Astrocyte (in vitro differentiated cells and primary cell): ENCODE measurements around the gene USP13. TPM values are rescaled to one million over a fixed set of nuclear protein-coding genes. Genes with fewer than 3 reads are reported as not detected.
"Not testable (repeated sequence)": the region's sequence is repeated elsewhere in the genome, so short reads cannot be mapped to it uniquely, and the experiment has no call there.

Experiments used
- DNase-seq: peaks from one replicate; pipeline ENCODE4 v3.0.0-alpha.2; 2010; ENCODE audit warnings: low read depth
- FAIRE-seq: peaks from 2 replicates; lab custom pipeline; 2011; peaks lifted over from hg19 to GRCh38; lab: Jason Lieb, UNC
- H2AFZ ChIP-seq: 2 replicates; pipeline ENCODE4 v1.6.0; 2012; ENCODE audit warnings: low read depth, low read length, inconsistent platforms
- H3K27ac ChIP-seq: 2 replicates; pipeline ENCODE4 v1.5.1; 2011; ENCODE audit warnings: low read depth, low read length, inconsistent platforms
- H3K27me3 ChIP-seq: 2 replicates; pipeline ENCODE4 v1.6.0; 2011; ENCODE audit warnings: low read length, inconsistent platforms; ENCODE audit not compliant: insufficient read depth
- H3K36me3 ChIP-seq: 2 replicates; pipeline ENCODE4 v1.5.1; 2011; ENCODE audit warnings: low read length, inconsistent platforms; ENCODE audit not compliant: insufficient read depth
- H3K4me1 ChIP-seq: 2 replicates; pipeline ENCODE4 v1.5.1; 2011; ENCODE audit warnings: low read length, inconsistent platforms; ENCODE audit not compliant: insufficient read depth
- H3K4me2 ChIP-seq: 2 replicates; pipeline ENCODE4 v1.6.0; 2012; ENCODE audit warnings: low read length, inconsistent platforms
- H3K4me3 ChIP-seq: 2 replicates; pipeline ENCODE4 v1.5.1; 2011; ENCODE audit warnings: low read depth, mild to moderate bottlenecking, low read length, inconsistent platforms; ENCODE audit not compliant: insufficient read depth
- H3K79me2 ChIP-seq: 2 replicates; pipeline ENCODE4 v1.6.0; 2012; ENCODE audit warnings: mild to moderate bottlenecking, low read length, inconsistent platforms; ENCODE audit not compliant: insufficient read depth
- H3K9ac ChIP-seq: 2 replicates; pipeline ENCODE4 v1.6.0; 2012; ENCODE audit warnings: mild to moderate bottlenecking, low read length, inconsistent platforms
- H3K9me3 ChIP-seq: 2 replicates; pipeline ENCODE4 v1.5.1; 2012; ENCODE audit warnings: low read depth, mild to moderate bottlenecking, low read length, inconsistent platforms; ENCODE audit not compliant: insufficient read depth
- H4K20me1 ChIP-seq: 2 replicates; pipeline ENCODE4 v1.6.0; 2012; ENCODE audit warnings: low read length, inconsistent platforms; ENCODE audit not compliant: insufficient read depth
- H3K27ac Mint-ChIP-seq: one replicate; pipeline ENCODE4 v1.8.0; 2021; ENCODE audit warnings: mild to moderate bottlenecking, mixed read lengths; ENCODE audit not compliant: unreplicated experiment
- H3K27me3 Mint-ChIP-seq: one replicate; pipeline ENCODE4 v1.8.0; 2021; ENCODE audit warnings: low read depth, mixed read lengths; ENCODE audit not compliant: unreplicated experiment
- H3K36me3 Mint-ChIP-seq: one replicate; pipeline ENCODE4 v1.8.0; 2021; ENCODE audit warnings: low read depth, mixed read lengths; ENCODE audit not compliant: unreplicated experiment
- H3K4me1 Mint-ChIP-seq: one replicate; pipeline ENCODE4 v1.8.0; 2021; ENCODE audit warnings: low read depth, mixed read lengths; ENCODE audit not compliant: unreplicated experiment
- H3K4me3 Mint-ChIP-seq: one replicate; pipeline ENCODE4 v1.8.0; 2021; ENCODE audit warnings: mild to moderate bottlenecking, moderate library complexity, mixed read lengths; ENCODE audit not compliant: unreplicated experiment
- H3K9me3 Mint-ChIP-seq: one replicate; pipeline ENCODE4 v1.8.0; 2021; ENCODE audit warnings: mild to moderate bottlenecking, mixed read lengths; ENCODE audit not compliant: unreplicated experiment
- EZH2 ChIP-seq: IDR thresholded peaks from 2 replicates; pipeline ENCODE4 v1.6.1; 2012; ENCODE audit warnings: mild to moderate bottlenecking, low read length, inconsistent platforms; ENCODE audit not compliant: insufficient read depth
- total RNA-seq: library from RNA; stranded (reverse); gene quantifications from 2 replicates; pipeline ENCODE4 v1.2.1, GENCODE V29; 2021
- TF ChIP-seq, protein P1 (sequence below): IDR thresholded peaks from 2 replicates; pipeline ENCODE4 v1.5.1; 2011; ENCODE audit warnings: low read depth, mild to moderate bottlenecking, inconsistent platforms, low read length, moderate library complexity; ENCODE audit not compliant: insufficient read depth

USP13 gene
- total RNA-seq, 1 donor from 2014 or later = 7.4 TPM

GRCh38 chr3:179640469-179640868, 12.4 kb upstream of the USP13 start:
- Histone ChIP-seq H3K9me3 (no peaks in the 10 kb centered on the region), H3K36me3 (no peaks in the 10 kb centered on the region), H4K20me1 (no peaks in the 10 kb centered on the region), H3K4me3 (no peak overlapping the region), H3K4me2 (no peak overlapping the region), H3K27ac (no peak overlapping the region), H2AFZ (no peak overlapping the region), H3K9ac (no peak overlapping the region), H3K4me1 (no peaks in the 10 kb centered on the region), H3K79me2 (no peaks in the 10 kb centered on the region), H3K27me3 (no peaks in the 10 kb centered on the region)
- Mint-ChIP-seq H3K4me1 (peaks cover 4% of the 10 kb centered on the region), H3K9me3 (no peaks in the 10 kb centered on the region), H3K4me3 (no peak overlapping the region), H3K27ac (no peak overlapping the region), H3K27me3 (no peaks in the 10 kb centered on the region), H3K36me3 (no peaks in the 10 kb centered on the region)
- TF ChIP-seq EZH2 = no peak
- TF ChIP-seq, protein P1, sequence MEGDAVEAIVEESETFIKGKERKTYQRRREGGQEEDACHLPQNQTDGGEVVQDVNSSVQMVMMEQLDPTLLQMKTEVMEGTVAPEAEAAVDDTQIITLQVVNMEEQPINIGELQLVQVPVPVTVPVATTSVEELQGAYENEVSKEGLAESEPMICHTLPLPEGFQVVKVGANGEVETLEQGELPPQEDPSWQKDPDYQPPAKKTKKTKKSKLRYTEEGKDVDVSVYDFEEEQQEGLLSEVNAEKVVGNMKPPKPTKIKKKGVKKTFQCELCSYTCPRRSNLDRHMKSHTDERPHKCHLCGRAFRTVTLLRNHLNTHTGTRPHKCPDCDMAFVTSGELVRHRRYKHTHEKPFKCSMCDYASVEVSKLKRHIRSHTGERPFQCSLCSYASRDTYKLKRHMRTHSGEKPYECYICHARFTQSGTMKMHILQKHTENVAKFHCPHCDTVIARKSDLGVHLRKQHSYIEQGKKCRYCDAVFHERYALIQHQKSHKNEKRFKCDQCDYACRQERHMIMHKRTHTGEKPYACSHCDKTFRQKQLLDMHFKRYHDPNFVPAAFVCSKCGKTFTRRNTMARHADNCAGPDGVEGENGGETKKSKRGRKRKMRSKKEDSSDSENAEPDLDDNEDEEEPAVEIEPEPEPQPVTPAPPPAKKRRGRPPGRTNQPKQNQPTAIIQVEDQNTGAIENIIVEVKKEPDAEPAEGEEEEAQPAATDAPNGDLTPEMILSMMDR = no peak
- FAIRE-seq = no peak
- no peak for DNase-seq

DNA sequence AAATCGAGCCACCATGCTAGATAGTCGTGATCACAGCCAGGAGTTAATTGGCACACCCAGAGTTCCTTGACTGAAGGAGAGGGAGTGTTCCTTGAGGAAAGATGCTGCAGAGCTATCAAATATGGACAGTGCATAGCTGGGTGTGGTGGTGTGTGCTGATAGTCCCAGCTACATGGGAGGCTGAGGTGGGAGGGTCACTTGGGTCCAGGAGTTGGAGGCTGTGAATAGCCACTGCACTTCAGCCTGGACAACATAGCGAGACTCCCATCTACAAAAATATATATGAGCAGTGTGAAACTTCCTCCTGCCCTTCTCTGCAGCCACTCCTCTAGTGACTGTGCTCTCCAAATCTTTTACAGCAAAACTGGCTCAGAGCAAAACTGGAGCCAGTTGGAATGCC, 10.0 kb upstream of the USP13 start:
- Mint-ChIP-seq H3K9me3 (no peaks in the 10 kb centered on the region), H3K27me3 (no peaks in the 10 kb centered on the region), H3K4me1 (peaks cover 4% of the 10 kb centered on the region), H3K36me3 (no peaks in the 10 kb centered on the region), H3K4me3 (no peak overlapping the region), H3K27ac (no peak overlapping the region)
- Histone ChIP-seq H3K79me2 (no peaks in the 10 kb centered on the region), H3K4me2 (no peak overlapping the region), H4K20me1 (no peaks in the 10 kb centered on the region), H3K36me3 (no peaks in the 10 kb centered on the region), H3K4me1 (no peaks in the 10 kb centered on the region), H3K27ac (no peak overlapping the region), H3K9me3 (no peaks in the 10 kb centered on the region), H2AFZ (no peak overlapping the region), H3K9ac (no peak overlapping the region), H3K4me3 (no peak overlapping the region), H3K27me3 (no peaks in the 10 kb centered on the region)
- no peak for DNase-seq
- TF ChIP-seq, protein P1 = no peak
- no peak for TF ChIP-seq EZH2
- FAIRE-seq = no peak

DNA sequence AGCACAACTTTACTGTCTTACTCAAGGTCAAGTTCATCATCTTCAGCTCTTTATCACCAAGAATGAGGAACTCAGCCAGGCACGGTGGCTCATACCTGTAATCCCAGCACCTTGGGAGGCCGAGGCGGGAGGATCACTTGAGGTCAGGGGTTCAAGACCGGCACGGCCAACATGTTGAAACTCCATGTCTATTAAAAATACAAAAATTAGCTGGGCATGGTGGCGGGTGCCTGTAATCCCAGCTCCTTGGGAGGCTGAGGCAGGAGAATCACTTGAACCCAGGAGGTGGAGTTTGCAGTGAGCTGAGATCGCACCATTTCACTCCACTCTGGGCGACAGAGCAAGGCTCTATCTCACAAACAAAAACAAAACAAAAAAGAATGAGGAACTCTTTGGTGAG, 9.0 kb upstream of the USP13 start:
- not testable (repeated sequence) for H4K20me1 ChIP-seq, H3K79me2 ChIP-seq, H3K36me3 ChIP-seq, H3K27me3 Mint-ChIP-seq, H3K27ac Mint-ChIP-seq, H3K4me3 ChIP-seq, H3K27ac ChIP-seq, H3K9me3 Mint-ChIP-seq, H3K4me3 Mint-ChIP-seq, H2AFZ ChIP-seq, DNase-seq, H3K4me1 Mint-ChIP-seq, FAIRE-seq, H3K36me3 Mint-ChIP-seq, H3K9me3 ChIP-seq, H3K4me1 ChIP-seq, H3K4me2 ChIP-seq, H3K27me3 ChIP-seq, H3K9ac ChIP-seq
